GM12878 (cell line): Measurements from ENCODE around the gene TXNDC15. TPM values are rescaled to one million over a fixed set of nuclear protein-coding genes. Genes with fewer than 3 reads are reported as not detected.

Experiments used
- ATAC-seq: fragments of 200-7000 bp; cut with Tn5 transposase; 3 replicates; pipeline ENCODE4 v1.9.1; 2020; ENCODE audit warnings: mild to moderate bottlenecking, moderate library complexity
- BruUV-seq: library from RNA; stranded (reverse); fragments of 400-500 nt; replicated peaks from 2 replicates; lab custom pipeline; 2021; lab: Mats Ljungman, UMichigan
- CTCF ChIA-PET: fragments of 300-600 bp; sonication (Branson Sonifier 250); formaldehyde crosslinking; extraction: SDS; loops from one replicate; lab custom pipeline; 2021; ENCODE audit warnings: inconsistent platforms; lab: Yijun Ruan, JAX
- POLR2A ChIA-PET: fragments of 350-600 bp; formaldehyde crosslinking; extraction: SDS; loops from one replicate; lab custom pipeline; 2021; ENCODE audit warnings: inconsistent platforms; lab: Charles Lee
- RAD21 ChIA-PET: fragments of 300-600 bp; sonication (Branson Sonifier 250); formaldehyde crosslinking; loops from one replicate; lab custom pipeline; 2023; ENCODE audit warnings: antibody characterized with exemption; ENCODE audit not compliant: unreplicated experiment; lab: Charles Lee
- SMC1A ChIA-PET: fragments of 300-600 bp; sonication (Branson Sonifier 250); formaldehyde crosslinking; loops from one replicate; lab custom pipeline; 2023; ENCODE audit not compliant: unreplicated experiment, uncharacterized antibody; lab: Charles Lee
- DNase-seq: peaks from one replicate; pipeline ENCODE4 v3.0.0-alpha.2; 2011; ENCODE audit warnings: low read depth, low spot score
- FAIRE-seq: peaks from 3 replicates; lab custom pipeline; 2011; peaks lifted over from hg19 to GRCh38; lab: Jason Lieb, UNC
- H2AFZ ChIP-seq: 2 replicates; pipeline ENCODE4 v1.6.0; 2011; ENCODE audit warnings: low read depth, low read length, control low read depth; ENCODE audit not compliant: control insufficient read depth
- H3K27ac ChIP-seq: 2 replicates; pipeline ENCODE4 v1.5.1; 2011; ENCODE audit warnings: control low read depth; ENCODE audit not compliant: control insufficient read depth, insufficient read depth
- H3K27me3 ChIP-seq, 2 experiments: replicated peaks in 1 of 2; 2 replicates each; pipeline versions ENCODE4 v1.6.0 to v1.6.1; 2011; ENCODE audit warnings: low read length in 1 of 2; ENCODE audit not compliant: control insufficient read depth in 2 of 2, insufficient read depth in 2 of 2
- H3K36me3 ChIP-seq, 2 experiments: 2 replicates each; pipeline ENCODE4 v1.5.1; 2011; ENCODE audit warnings: low read length in 1 of 2; ENCODE audit not compliant: control insufficient read depth in 2 of 2, insufficient read depth in 2 of 2
- H3K4me1 ChIP-seq: 2 replicates; pipeline ENCODE4 v1.6.1; 2011; ENCODE audit warnings: mild to moderate bottlenecking, low read length, moderate library complexity, mixed read lengths; ENCODE audit not compliant: control insufficient read depth, insufficient read depth
- H3K4me2 ChIP-seq: 2 replicates; pipeline ENCODE4 v1.6.0; 2011; ENCODE audit warnings: control low read depth; ENCODE audit not compliant: control insufficient read depth, insufficient read depth
- H3K4me3 ChIP-seq: fragments of 200-600 bp; sonication (generic); 2 replicates; pipeline ENCODE4 v1.5.1; 2016
- H3K79me2 ChIP-seq: 2 replicates; pipeline ENCODE4 v1.6.0; 2011; ENCODE audit warnings: low read length; ENCODE audit not compliant: control insufficient read depth, insufficient read depth
- H3K9ac ChIP-seq: 2 replicates; pipeline ENCODE4 v1.8.0; 2011; ENCODE audit warnings: low read length, control low read depth, mixed read lengths; ENCODE audit not compliant: control insufficient read depth, insufficient read depth
- H3K9me3 ChIP-seq: replicated peaks from 3 replicates; pipeline ENCODE4 v1.5.1; 2011; ENCODE audit warnings: mild to moderate bottlenecking, low read length; ENCODE audit not compliant: control insufficient read depth, insufficient read depth
- H4K20me1 ChIP-seq: 2 replicates; pipeline ENCODE4 v1.6.0; 2011; ENCODE audit not compliant: control insufficient read depth, insufficient read depth
- GATAD2B ChIP-seq: fragments of 450-650 bp; conservative IDR thresholded peaks from 2 replicates; pipeline ENCODE4 v1.6.1; 2017; ENCODE audit warnings: low read depth, mild to moderate bottlenecking, moderate library complexity
- HDGF ChIP-seq: fragments of 450-650 bp; IDR thresholded peaks from 2 replicates; pipeline ENCODE4 v1.6.1; 2016; ENCODE audit warnings: antibody characterized with exemption
- NFIC ChIP-seq: IDR thresholded peaks from 2 replicates; pipeline ENCODE4 v1.6.1; 2012; ENCODE audit warnings: low read depth, mild to moderate bottlenecking, inconsistent platforms, low read length, moderate library complexity
- USF2 ChIP-seq: IDR thresholded peaks from 2 replicates; pipeline ENCODE4 v1.6.1; 2011; ENCODE audit warnings: low read depth, low read length, improper control_type of control experiment, borderline replicate concordance
- YY1 ChIP-seq: IDR thresholded peaks from 2 replicates; pipeline ENCODE4 v1.6.1; 2011; ENCODE audit warnings: low read depth, mild to moderate bottlenecking, low read length
- ZBED1 ChIP-seq: IDR thresholded peaks from 2 replicates; pipeline ENCODE4 v1.6.1; 2016; ENCODE audit warnings: borderline replicate concordance
- WGBS: methylation state at CpG from one replicate; pipeline ENCODE4 v1.1.6; 2016; ENCODE audit warnings: low lambda C conversion rate; ENCODE audit not compliant: insufficient replicate concordance, insufficient coverage; ENCODE audit errors: missing lambda C conversion rate; 5-methylcytosine and 5-hydroxymethylcytosine counted together
- in situ Hi-C: fragments of 300-500 bp; cut with MboI; formaldehyde crosslinking; loops from 9 replicates; pipeline ENCODE4 v1.14.3; 2018; ENCODE audit warnings: mixed read lengths
- intact Hi-C: fragments of 100-400 bp; cut with micrococcal nuclease; formaldehyde crosslinking; loops from one replicate; pipeline ENCODE4 v1.14.2; 2022; ENCODE audit not compliant: unreplicated experiment
- polyA plus RNA-seq, 11 experiments: library from polyadenylated mRNA; depleted of rRNA in 4 of 11; unstranded in 6 of 11; stranded (reverse) in 5 of 11; fragments of >200 nt; fragmentation: Nextera tagmentation in 4 of 11; fragmentation: Illumina TruSeq in 1 of 11; extraction: Ambion mirVana in 4 of 11; extraction: Trizol in 1 of 11; gene quantifications; 1 replicate in 1 of 11; 2 replicates in 10 of 11; pipeline versions ENCODE4 v1.2.1 to v1.2.3, GENCODE V29; 2011 to 2016; ENCODE audit warnings: inconsistent platforms in 2 of 11, missing spikeins in 2 of 11, low read depth in 1 of 11
- total RNA-seq, 4 experiments: library from RNA; depleted of rRNA in 3 of 4; stranded (reverse); fragments of >200 nt in 3 of 4; fragmentation: Illumina TruSeq in 1 of 4; extraction: Trizol in 1 of 4; gene quantifications; 2 replicates each; pipeline versions ENCODE4 v1.2.1 to v1.2.3, GENCODE V29; 2013 to 2021

TXNDC15 gene
- total and polyA plus RNA-seq, 10 of the 15 experiments (the other 5 are each of a cell fraction or from before 2014, with no cell fraction given) = 8.1 to 60.6 (median 38.1) TPM

DNA sequence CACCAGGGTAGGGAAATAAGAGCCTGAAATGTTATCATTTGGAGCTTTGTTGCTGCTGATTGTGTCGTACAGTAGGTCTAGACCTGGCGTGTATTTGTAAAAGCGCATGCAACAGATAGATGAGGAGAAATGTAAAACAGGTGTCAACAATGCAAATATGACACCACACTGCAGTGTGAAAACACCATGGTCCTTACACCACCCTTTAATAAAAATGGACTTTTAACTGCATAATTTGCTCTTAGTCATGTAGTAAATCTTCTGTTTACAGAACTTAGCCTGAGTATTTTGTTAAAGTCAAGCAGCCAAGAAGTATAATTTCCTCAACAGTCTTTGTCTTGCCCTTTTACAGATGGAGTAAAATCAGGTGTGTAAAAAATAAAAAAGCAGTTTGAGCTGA, 44.7 kb downstream of the TXNDC15 start (continued):
- TF ChIP-seq GATAD2B = no peak
- TF ChIP-seq USF2 = no peak
- no peak for TF ChIP-seq ZBED1

- Histone ChIP-seq H3K9ac (no peak overlapping the region), H3K9me3 (no peaks in the 10 kb centered on the region), H3K4me1 (no peaks in the 10 kb centered on the region), H3K4me2 (no peak overlapping the region), H4K20me1 (no peaks in the 10 kb centered on the region), H3K27me3 (no peaks in the 10 kb centered on the region), H3K4me3 (no peak overlapping the region), H3K79me2 (no peaks in the 10 kb centered on the region), H3K27ac (no peak overlapping the region), H2AFZ (no peak overlapping the region), H3K36me3 (peaks cover 3 to 4% of the 10 kb centered on the region in 2 experiments; a peak in 2 of 4 replicates)
- in situ Hi-C loops (no loop called here), intact Hi-C loops (no loop called here)
- WGBS = 91% methylated on average over 9 of the region's 9 CpGs
- no peak for ATAC-seq
- POLR2A ChIA-PET = no interaction called here
- SMC1A ChIA-PET = interaction anchor here (0.6 to 1.5 kb wide), 3 partner anchors 12 to 132 kb away, joined by 3 to 4 read pairs (median 4); no protein-coding TSS in a partner anchor
- CTCF ChIA-PET = interaction anchor here (1.2 to 2.2 kb wide), 2 partner anchors 11 to 270 kb away, joined by 3 to 6 read pairs; no protein-coding TSS in a partner anchor
- BruUV-seq = no TSS peak
- no peak for DNase-seq
- RAD21 ChIA-PET = no interaction called here
- TF ChIP-seq HDGF (no peak), NFIC (no peak), YY1 (no peak)
- FAIRE-seq = no peak
Measured at GRCh38 chr5:134920848-134921575, 46.8 kb downstream of the TXNDC15 start.
